ENCODE measurements around the gene DOCK8. TPM values are rescaled to one million over a fixed set of nuclear protein-coding genes. Genes with fewer than 3 reads are reported as not detected.

Gene DOCK8
- total and polyA plus RNA-seq, 2 of the 13 experiments (the other 11 are each of a cell fraction or from before 2014, with no cell fraction given), result 0.28 to 0.38 TPM

- no peak for TF ChIP-seq SP1 (IDR thresholded peaks at IDR 0.05)
- TF ChIP-seq SP1 (CRISPR knock-in tag; IDR thresholded peaks at IDR 0.05), result no peak
- TF ChIP-seq GTF2F1 (IDR thresholded peaks at IDR 0.05; ENCODE audit: low read length), result no peak
- TF ChIP-seq KLF11 (CRISPR knock-in tag; IDR thresholded peaks at IDR 0.05), result no peak
- no peak for TF ChIP-seq ZNF143 (CRISPR knock-in tag; IDR thresholded peaks at IDR 0.05)
- no peak for TF ChIP-seq HNRNPK (IDR thresholded peaks at IDR 0.05; ENCODE audit: low read depth, low read length, poor library complexity, severe bottlenecking)
- no peak for TF ChIP-seq ATF1 (CRISPR knock-in tag; IDR thresholded peaks at IDR 0.05)
- TF ChIP-seq ARNT (IDR thresholded peaks at IDR 0.05), result no peak
- no peak; the same call in 1 of the 2 replicates for TF ChIP-seq ZNF878 (CRISPR knock-in tag; IDR thresholded peaks at IDR 0.05)
- TF ChIP-seq, protein P1, sequence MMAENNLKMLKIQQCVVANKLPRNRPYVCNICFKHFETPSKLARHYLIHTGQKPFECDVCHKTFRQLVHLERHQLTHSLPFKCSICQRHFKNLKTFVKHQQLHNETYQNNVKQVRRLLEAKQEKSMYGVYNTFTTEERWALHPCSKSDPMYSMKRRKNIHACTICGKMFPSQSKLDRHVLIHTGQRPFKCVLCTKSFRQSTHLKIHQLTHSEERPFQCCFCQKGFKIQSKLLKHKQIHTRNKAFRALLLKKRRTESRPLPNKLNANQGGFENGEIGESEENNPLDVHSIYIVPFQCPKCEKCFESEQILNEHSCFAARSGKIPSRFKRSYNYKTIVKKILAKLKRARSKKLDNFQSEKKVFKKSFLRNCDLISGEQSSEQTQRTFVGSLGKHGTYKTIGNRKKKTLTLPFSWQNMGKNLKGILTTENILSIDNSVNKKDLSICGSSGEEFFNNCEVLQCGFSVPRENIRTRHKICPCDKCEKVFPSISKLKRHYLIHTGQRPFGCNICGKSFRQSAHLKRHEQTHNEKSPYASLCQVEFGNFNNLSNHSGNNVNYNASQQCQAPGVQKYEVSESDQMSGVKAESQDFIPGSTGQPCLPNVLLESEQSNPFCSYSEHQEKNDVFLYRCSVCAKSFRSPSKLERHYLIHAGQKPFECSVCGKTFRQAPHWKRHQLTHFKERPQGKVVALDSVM (CRISPR knock-in tag; IDR thresholded peaks at IDR 0.05), result no peak
- TF ChIP-seq RARG (CRISPR knock-in tag; IDR thresholded peaks at IDR 0.05; ENCODE audit: low read depth), result no peak
- TF ChIP-seq ZNF451 (CRISPR knock-in tag; IDR thresholded peaks at IDR 0.05), result no peak; the same call in 1 of the 2 replicates
- no peak; the same call in none of the 2 replicates for TF ChIP-seq ZBTB44 (CRISPR knock-in tag; IDR thresholded peaks at IDR 0.05)
- TF ChIP-seq AGO1 (IDR thresholded peaks at IDR 0.05; ENCODE audit: low read depth, low read length, poor library complexity, severe bottlenecking), result no peak
- no peak for TF ChIP-seq RBM22 (optimal IDR thresholded peaks at IDR 0.05; ENCODE audit: low read length)
- peak; percentile 57 for TF ChIP-seq TEAD3 (CRISPR knock-in tag; optimal IDR thresholded peaks at IDR 0.05; ENCODE audit: borderline replicate concordance)
- no peak for TF ChIP-seq ZC3H4 (CRISPR knock-in tag; IDR thresholded peaks at IDR 0.05; ENCODE audit: borderline replicate concordance)
- TF ChIP-seq MXD3 (CRISPR knock-in tag; IDR thresholded peaks at IDR 0.05), result peak; percentile 90
- TF ChIP-seq MLXIP (CRISPR knock-in tag; IDR thresholded peaks at IDR 0.05; ENCODE audit: borderline replicate concordance), result peak; percentile 41; the same call in 1 of the 2 replicates
- no peak for TF ChIP-seq EP300 (IDR thresholded peaks at IDR 0.05; ENCODE audit: low read depth in 2 of 2, low read length in 2 of 2)
- 0 out of 2 replicates have a peak, but pooled peaks have one; percentile 22 for TF ChIP-seq EP300 (CRISPR knock-in tag; IDR thresholded peaks at IDR 0.05; ENCODE audit: borderline replicate concordance)
- peak; percentile 93 for TF ChIP-seq NFKB2 (CRISPR knock-in tag; IDR thresholded peaks at IDR 0.05; ENCODE audit: borderline replicate concordance)
- TF ChIP-seq EHMT2 (IDR thresholded peaks at IDR 0.05; ENCODE audit: borderline replicate concordance, low read depth, low read length), result no peak
- no peak for TF ChIP-seq NFYB (CRISPR knock-in tag; IDR thresholded peaks at IDR 0.05)
These were observed 255.2 kb downstream of the DOCK8 start (continued) for GRCh38 chr9:469672-470551.
